GM12873 (cell line): ENCODE results near the gene LSAMP.

ENCODE experiments used
- CTCF ChIP-seq: IDR thresholded peaks from 2 replicates; pipeline ENCODE4 v1.5.1; 2012; ENCODE audit warnings: low read depth, mild to moderate bottlenecking, moderate library complexity, low read length, control low read depth; ENCODE audit not compliant: insufficient read depth; ENCODE audit errors: missing control alignments

LSAMP gene

GRCh38 chr3:115822579-115822978, 622.7 kb downstream of the LSAMP start:
- no peak for TF ChIP-seq CTCF

- TF ChIP-seq CTCF: peak; percentile 92
Measured at GRCh38 chr3:115819785-115820384, 625.4 kb downstream of the LSAMP start.

GRCh38 chr3:115814778-115815380, 630.4 kb downstream of the LSAMP start:
- TF ChIP-seq CTCF: peak; percentile 87

GRCh38 chr3:115814006-115814405, 631.3 kb downstream of the LSAMP start:
- TF ChIP-seq CTCF: no peak

- TF ChIP-seq CTCF: no peak
Measured at GRCh38 chr3:115808816-115809215, 636.5 kb downstream of the LSAMP start.

- no peak for TF ChIP-seq CTCF
Measured at GRCh38 chr3:115808244-115808643, 637.0 kb downstream of the LSAMP start.

- no peak for TF ChIP-seq CTCF
Measured at GRCh38 chr3:115806501-115806900, 638.8 kb downstream of the LSAMP start.

GRCh38 chr3:115805520-115805919, 639.8 kb downstream of the LSAMP start:
- TF ChIP-seq CTCF: no peak
